ENCODE data around the gene SV2B. TPM values are rescaled to one million over a fixed set of nuclear protein-coding genes. Genes with fewer than 3 reads are reported as not detected.

The SV2B gene
- polyA plus RNA-seq, 1 donor, result 3.0 TPM

DNA sequence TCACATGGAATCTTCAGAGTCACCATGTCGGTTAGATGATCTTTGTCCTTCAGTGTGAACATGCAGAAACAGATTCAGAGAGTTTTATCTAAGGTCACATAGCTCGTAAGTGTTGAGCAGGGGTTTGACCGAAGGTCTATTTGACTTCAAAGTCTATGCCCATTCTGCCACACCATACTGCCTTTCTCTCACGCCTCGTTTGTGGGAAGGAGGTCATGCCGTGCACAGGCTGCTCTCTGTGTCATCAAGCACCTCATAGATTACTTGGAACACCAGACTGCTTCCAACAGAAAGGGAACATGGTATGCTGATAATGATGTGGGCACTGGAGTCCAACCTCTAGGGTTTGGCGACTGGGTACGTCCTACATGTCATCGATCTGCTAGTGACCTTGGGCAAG, 128.8 kb downstream of the SV2B start:
- no peak for DNase-seq (ENCODE audit: low read depth)

DNA sequence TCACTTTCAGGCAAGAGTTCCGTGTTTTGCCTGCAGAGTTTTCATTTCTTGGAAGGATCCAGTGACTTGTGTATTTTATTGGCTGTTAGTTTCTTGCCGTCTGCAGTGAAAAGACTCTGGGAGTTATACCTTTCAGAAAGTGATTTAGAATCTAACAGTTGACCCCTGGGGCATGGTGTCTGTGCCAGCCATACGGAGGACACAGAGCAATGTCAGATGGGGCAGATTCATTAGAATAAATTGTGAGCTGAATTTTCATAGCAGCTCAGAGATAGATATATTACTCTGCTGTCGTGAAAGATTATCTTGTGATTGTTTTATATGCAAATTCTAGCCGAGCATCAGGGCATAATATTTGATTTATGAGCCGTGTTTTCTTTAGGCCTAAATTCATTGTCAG, 131.6 kb downstream of the SV2B start:
- no peak for DNase-seq (ENCODE audit: low read depth)

DNA sequence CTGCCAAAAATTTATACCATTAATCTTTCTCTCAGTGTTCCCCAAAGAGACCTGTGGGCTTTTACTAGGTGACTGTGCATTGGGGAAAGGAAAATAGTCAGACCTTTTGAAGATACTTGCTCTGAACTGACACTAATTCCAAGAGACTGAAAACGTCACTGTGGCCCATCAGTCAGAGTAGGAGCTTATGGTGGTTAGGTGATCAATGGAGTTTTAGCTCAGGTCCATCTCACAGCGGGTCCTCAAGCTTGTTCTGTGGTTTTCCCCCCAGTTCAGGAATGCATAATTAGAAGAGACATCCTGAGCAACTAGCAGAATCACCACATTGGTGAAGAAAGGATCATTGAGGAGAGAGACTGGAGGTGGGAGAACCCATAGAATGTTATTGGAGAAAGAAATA, 134.7 kb downstream of the SV2B start:
- no peak for DNase-seq (ENCODE audit: low read depth)

DNA sequence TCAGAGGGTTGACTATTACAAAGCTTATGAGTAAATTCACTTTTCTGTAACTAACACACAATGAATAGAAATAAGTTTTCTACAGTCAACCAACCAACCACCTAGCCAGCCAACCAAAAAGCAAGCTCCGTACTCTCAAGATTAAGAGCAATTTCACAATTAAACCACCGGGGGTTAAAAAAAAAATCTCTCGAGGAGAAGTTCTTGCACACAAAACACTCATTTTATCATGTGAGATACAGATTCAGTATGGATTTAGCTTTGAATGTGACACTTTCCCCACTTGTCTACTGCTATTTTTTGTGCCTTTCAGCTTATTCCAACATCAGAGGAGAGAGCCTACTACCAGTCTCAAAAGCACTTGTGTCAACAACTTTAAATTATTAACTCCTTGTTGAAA, 135.3 kb downstream of the SV2B start:
- no peak for DNase-seq (ENCODE audit: low read depth)

DNA sequence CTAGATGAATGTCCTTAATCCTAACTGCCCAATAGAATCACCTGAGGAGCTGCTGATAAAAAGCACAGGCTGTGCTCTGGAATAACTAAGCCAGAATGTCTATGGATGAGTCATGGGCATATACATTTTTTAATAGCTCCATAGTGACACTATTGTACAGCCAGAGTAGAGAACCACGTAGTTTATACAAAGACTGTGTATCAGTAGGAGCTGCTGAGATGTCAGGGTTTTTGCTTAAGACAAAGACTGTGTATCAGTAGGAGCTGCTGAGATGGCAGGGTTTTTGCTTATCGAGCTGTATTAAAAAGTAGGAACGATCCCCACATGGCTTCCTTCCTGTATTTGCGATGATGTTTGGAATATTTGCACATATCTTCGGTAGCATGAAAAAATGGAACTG, 137.4 kb downstream of the SV2B start:
- no peak for DNase-seq (ENCODE audit: low read depth)

DNA sequence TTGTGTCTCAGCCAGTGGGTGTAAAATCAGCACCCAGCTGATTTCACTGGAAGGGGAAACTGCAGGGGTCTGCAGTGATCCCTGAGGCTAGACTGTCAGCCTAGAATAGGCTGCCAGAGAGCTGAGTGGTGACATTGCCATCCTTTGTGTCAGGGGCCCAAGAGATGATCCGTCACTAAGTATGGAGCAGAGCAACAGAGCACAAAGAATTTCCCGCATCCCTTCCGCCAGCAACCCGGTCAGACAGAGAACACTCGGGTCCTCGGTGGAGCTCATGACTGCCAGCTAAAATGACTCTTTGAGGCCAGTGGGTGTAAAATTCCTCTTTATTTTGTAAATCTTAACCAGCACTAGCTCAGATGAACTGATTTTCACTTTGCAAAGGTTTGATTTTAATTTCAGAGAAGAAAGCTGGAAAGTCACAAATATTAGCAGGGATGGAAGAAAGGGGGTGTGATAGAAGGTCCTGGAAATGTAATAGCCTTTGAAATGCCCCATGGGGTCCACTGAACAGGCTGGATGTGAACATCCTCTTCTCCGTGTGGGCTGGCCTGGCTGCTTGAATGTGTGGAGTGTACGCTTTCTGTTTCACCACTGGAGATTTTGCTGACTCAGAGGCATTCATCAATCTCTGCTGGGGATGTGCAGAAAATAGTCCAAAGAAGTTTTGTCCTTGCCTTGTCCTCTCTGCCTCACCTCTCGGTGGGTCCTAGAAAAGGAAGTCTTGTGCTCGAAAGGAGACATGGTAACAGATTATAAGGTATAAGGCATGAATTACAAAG, 138.8 kb downstream of the SV2B start:
- no peak for DNase-seq (ENCODE audit: low read depth)

DNA sequence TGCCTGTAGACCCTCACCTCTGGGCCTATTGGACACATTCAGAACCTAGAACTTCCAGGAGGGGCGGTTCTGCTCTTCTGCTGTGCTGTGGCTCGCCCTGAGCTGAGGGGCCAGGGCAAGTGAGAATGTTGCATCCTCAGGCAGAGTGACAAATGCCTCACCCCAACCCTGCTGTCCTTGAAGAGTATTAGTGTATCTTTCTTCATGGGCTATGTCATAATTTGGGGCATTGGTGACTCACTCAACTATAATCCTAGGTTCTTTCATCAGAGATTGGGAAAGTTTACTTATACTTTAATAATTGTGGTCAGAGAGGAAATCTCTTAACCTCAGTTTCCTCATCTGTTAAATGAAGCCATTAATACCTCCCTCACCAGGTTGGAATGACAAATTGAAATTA, 143.8 kb downstream of the SV2B start:
- DNase-seq (ENCODE audit: low read depth), result no peak

DNA sequence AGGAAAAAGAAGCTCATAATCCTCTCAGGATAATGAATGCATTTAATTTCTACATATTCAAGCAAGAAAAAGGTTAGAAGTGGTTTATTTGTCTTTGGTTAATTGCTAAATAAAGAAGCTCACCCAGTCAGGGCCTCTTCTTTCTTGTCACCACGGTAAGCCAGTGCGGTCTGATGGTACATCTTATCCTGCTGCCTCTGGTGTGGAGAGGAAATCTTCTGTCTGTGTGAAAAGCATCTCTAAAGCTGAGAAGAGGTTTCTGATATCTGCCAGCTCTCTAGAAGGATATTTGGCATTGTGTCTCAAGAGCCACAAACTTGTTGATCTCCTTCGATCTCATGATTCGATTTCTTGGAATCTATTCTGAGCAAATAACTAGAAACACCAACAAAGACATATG, 144.9 kb downstream of the SV2B start:
- no peak for DNase-seq (ENCODE audit: low read depth)

DNA sequence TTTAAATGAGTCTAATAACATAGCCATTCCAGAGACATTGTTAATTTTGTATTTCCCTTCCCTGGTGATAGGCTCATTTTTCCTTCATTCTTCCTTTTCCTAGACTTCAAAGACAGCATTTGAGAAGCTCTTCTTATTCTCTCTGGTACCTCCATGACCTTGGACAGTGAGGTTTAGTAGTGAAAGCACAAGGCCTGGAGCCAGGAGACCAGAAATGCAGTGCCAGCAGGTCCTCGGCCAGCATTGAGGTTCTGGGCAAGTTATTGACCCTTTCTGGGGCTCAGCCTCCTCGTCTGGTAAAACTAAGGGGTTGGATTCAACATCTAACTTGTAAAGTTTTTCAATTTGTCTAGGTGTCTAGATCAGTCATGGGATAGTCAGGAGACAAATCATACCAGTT, 146.9 kb downstream of the SV2B start:
- no peak for DNase-seq (ENCODE audit: low read depth)

DNA sequence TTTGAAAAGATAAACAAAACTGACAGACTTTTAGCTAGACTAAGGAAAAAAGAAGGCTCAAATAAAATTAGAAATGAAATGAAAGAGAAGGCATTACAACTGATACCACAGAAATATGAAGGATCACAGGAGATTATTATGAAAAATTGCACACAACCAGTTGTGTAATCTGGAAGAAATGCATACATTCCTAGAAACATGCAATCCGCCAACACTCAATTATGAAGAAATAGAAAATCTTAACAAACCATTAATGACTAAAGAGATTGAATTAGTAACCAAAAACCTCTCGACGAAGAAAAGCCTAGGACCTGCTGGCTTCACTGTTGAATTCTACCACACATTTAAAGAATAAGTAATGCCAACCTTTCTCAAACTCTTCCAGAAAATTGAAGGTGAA, 149.5 kb downstream of the SV2B start:
- DNase-seq (ENCODE audit: low read depth), result no peak

DNA sequence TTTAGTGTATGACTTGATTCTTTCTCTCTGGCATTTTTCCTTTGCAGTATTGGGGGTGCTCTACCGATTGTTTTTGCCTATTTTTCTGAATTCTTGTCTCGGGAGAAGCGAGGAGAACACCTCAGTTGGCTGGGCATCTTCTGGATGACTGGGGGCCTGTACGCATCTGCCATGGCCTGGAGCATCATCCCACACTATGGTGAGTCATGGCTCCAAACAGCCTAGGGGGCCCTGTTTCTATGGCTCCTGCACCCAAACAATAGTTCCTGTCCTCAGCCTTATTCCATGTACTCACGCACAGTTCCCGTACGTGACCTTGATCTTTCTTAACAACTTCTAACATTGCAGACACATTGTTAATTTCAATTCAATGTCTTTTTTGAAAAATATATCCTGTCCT, 152.3 kb downstream of the SV2B start:
- no peak for DNase-seq (ENCODE audit: low read depth)

DNA sequence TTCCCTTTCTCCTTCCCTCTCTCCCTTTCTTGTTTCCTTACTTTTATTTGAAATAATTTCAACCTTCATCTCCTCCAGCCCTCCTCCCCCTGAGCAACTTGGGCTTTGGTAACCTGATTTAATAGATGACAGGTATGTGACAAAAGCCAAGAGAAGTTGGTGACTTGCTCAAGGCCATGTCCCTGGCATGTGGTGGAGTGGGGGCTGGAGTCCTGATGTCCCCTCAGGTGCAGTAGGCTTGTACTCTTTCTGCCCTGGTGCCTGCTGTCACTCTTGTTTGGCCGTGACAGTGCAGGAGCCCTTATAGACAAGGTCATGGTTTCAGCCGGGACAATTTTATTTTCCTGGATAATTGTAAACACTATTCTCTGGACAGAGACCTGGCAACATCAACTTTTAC, 152.7 kb downstream of the SV2B start:
- DNase-seq (ENCODE audit: low read depth), result no peak

DNA sequence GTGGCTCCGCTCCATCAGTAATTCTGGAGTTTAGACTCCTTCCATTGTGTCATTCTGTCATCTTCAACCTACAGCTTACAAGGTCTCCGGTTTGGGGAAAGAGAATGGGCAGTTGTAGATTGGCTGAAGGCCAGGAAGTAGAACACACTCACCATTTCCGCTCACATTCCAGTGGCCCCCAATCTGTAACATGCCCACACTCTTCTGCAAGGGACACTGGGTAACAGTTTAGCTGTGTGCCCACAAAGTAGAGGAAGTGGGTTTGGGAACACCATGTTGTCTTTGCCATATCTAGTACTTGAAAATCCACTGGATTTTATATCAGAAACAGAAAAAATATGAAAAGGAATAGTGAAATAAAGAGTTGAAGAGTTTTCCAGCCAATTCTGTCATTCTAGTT, 153.5 kb downstream of the SV2B start:
- no peak for DNase-seq (ENCODE audit: low read depth)

DNA sequence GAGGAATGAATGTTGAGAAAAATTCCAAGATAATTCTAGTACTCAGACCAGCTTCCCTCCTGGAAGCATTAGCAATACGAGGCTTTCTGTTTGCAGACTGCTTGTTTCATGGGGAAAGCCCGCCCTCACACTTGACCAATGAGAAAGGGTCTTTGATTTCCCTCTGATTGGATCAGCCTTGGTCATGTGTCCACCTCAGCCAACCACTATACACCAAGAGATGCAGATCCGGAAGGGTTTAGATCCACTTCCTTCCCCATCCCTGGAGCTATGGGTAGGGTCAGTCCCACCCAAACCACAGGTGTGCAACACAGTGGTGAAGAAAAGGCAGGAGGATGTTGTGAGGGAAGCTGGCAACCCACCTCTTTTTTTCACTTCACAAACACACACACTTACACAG, 154.7 kb downstream of the SV2B start:
- no peak for DNase-seq (ENCODE audit: low read depth)

DNA sequence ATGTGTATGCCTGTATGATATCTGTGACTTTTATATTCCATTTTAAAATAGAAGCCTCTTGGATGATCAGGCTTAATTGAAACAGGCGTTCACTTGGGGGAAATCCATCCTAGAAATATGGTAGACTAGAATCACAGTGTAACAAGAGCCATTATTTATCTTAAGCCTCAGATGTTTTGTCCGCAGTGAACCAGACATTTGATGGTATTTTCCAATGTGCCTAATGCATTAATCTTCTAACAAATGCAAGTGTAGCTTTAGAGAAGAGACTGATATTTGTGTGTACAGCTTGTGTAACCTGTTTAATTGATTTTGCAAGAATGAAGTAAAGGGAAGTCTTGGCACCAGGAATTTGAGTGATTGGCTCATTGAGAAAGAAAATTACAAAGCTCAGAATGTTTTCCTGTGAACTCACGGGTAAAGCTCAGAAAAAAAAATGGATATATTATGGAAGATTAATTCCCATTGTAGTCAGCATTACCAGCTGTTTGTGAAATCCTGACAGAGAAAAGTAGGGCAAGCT, 155.7 kb downstream of the SV2B start:
- DNase-seq (ENCODE audit: low read depth), result no peak

DNA sequence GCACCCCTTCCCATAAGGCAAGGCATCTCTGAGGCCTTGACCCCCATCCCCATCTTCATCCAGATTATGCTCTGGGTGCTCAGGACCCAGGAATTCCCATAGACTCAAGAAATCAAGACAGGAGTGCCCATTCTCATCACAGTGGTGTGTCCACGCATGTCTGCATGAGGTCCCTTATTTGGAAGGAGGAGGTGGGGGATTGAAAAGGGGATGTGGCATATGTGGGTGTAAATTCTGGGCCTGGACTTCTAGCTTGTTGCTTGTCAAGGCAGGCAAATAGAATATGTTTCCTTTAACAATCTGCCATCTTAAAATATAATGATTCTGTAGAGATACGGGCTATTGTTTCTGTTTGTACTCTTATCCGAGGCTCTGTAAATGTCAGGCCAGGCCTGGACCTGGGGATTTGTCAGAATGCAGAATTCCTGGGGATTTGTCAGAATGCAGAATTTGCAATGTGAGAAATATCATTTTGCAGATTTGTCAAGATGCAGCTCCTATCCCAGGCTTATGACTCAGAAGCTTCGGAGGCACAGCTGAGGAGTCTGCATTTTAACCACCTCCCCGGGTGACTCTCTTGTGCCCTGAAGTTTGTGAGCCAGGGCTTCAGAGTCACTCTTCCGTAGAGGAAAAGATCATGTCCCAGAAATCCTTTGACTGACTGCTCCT, 157.8 kb downstream of the SV2B start:
- DNase-seq (ENCODE audit: low read depth), result no peak

DNA sequence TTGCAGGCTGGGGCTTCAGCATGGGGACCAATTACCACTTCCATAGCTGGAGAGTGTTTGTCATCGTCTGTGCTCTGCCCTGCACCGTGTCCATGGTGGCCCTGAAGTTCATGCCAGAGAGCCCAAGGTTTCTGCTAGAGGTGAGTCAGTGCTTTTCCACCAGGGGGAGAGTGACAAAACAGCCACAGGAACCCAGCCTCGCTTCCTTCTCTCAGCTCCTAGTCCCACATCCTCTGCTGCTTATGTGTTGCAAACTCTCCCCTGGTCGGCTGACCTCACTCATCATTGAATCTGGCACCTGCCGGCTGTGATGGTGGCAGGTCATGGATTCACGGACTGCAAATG, 158.3 kb downstream of the SV2B start:
- no peak for DNase-seq (ENCODE audit: low read depth)

DNA sequence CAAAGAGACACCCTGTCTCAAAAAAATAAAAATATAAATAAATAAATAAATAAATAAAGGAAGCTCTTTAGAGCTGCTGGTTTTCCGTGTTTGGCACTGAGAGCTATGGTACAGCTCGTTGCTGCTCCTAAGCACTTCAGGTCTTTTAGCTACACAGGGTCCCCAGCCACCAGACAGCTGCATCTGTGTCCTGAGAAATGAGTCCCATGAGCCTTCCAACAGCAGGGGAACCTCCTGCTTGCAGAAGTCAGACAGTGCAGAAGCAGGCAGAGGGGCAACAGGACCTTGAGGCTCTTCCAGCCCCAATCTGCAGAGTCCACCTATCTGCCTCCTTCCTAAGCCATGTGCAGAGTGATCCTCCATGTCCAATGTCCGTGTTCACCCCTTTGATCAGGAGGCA, 159.0 kb downstream of the SV2B start:
- no peak for DNase-seq (ENCODE audit: low read depth)

DNA sequence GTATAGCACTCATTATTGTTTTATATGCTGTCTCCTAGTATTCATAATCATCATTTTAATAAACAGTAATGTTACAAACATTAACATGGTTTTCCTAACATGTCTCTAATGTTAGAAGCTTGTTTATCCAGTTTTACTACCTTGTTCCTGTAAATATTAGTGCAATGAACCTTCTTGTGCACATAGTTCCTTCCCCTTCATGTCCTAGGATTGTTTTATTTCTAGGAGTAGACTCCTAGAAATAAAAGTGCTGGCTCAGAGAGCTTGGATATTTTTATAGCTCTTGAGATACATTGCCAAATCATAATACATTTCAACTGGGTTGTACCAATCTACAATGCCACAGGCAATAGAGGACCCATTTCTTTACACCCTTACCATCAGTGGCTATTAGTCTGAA, 161.3 kb downstream of the SV2B start:
- DNase-seq (ENCODE audit: low read depth), result no peak

DNA sequence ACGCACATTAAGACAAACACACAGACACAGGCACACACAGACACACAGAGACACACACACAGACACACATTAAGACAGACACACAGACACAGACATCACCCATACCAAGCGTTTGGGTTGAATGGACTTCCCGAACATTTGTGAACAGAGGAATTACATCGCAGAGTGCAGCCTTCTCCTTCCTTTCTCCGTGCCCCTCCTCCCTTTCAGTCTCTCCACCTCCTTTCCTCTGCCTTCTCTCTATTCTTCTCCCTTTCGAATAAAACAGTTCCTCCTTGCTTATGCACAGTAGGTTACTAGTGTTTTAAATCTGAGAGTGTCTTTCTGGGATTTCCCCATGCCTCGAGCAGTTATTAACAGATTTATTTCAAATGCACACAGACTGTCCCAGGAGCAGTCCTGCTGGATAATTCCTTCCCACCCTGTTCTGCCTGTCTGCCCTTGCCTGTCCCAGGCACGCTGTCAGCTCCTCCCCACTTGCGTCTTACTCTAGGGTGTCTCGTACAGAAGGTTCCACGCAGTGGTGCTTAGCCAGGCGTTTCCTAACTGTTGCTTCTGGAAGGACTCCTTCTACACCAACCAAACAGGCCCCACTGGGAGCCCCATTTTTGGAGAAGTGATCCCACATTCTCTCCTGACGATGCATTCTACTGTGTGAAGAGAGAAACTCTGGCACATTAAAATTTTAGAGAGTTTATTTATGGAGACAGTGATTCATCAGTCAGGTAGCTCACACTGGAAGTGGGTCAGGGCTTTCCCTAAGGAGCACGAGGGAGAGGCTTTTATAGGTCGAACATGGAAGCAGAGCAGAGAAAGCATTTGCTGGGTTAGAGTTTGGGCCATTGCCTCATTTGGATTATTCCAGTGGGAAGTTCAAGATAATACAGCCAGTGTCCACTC, 163.8 kb downstream of the SV2B start:
- no peak for DNase-seq (ENCODE audit: low read depth)

DNA sequence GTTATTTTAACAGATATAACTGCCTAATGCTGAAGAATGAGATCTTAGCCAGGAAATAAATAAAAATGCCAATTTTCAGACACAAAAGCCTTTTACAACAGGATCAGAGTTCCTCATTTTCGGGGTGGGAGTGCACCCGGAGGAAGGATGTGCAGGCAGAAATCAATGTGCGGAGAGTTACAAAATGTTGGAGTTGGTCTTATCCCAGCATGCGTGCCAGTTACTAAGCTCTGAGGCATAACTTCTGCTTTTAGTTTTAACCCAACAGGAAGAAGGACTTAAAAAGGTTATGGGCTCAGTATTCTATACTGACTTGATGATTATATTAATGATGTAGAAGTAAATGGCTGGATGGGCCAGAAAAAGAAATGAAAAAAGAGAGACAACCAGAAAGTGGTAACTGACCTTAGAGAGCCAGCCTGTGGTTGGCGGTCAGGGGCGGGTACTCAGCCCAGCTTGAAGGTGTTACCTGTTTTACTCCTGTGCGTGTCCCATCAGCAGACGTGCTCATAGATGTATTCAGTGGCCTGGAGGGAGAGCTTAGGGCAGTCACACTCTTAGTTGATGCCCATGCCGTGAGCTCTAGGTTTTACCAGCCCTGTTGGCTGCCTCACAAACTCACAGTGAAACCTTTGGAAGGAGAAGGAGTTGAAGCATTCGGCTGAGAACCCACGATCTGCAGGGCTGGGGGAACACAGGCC, 164.7 kb downstream of the SV2B start:
- DNase-seq (ENCODE audit: low read depth), result no peak

DNA sequence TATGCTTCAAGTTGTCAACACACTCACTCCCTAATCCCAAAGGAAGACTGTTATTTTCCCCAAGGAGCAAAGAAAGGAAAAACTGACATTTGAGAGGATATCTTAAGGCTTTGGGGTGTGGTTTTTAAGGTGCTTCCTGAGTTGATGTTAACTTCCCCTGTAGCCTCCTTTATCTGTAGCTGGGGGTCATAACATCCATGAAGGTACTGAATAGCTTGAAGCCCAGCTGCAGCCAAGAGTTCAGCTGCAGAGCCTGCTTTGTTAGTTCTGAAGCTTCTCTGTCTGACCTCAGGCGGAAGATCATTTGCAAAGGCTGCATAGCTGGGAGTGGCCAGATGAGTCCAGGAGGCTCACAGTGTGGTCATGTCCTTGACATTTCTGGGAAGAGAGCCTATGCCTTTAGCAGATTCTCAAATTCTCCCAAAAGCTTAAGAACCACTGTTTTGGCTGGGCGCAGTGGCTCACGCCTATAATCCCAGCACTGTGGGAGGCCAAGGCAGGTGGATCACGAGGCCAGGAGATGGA, 165.4 kb downstream of the SV2B start:
- DNase-seq (ENCODE audit: low read depth), result no peak

Data from forelimb muscle (tissue), 1 donor.